H4 (cell line): ENCODE data around the gene PARP6. TPM values are rescaled to one million over a fixed set of nuclear protein-coding genes. Genes with fewer than 3 reads are reported as not detected.
"Not testable (repeated sequence)": the region's sequence is repeated elsewhere in the genome, so short reads cannot be mapped to it uniquely, and the experiment has no call there.

ENCODE experiments used
- DNase-seq: peaks from one replicate; pipeline ENCODE4 v3.0.0-alpha.2; 2015; ENCODE audit warnings: low spot score
- total RNA-seq: library from RNA; depleted of rRNA; stranded (reverse); fragments of >200 nt; shearing (Covaris generic); gene quantifications from 2 replicates; pipeline ENCODE4 v1.2.3, GENCODE V29; 2014

Gene PARP6
- total RNA-seq, 1 experiment from 2014 or later = 19.0 TPM

DNA sequence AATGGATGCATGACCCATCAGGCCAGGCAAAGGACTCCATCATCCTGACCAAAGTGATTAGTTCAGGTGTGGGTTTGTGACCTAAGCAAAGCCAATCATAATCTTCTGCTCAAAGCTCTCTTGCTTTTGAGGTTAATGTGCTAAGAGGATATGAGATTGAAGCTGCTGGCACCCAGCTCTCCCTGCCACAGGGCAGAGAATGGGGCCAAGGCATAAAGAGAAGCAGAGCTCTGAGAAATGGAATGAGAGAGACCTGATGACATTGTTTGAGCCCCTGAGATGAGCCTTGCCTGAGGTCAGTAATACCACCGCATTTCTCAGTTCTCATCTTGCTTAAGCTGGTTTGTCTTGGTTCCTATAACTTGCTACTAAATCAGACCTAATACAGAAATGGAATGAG lies 6.4 kb upstream of the PARP6 start:
- DNase-seq = no peak

DNA sequence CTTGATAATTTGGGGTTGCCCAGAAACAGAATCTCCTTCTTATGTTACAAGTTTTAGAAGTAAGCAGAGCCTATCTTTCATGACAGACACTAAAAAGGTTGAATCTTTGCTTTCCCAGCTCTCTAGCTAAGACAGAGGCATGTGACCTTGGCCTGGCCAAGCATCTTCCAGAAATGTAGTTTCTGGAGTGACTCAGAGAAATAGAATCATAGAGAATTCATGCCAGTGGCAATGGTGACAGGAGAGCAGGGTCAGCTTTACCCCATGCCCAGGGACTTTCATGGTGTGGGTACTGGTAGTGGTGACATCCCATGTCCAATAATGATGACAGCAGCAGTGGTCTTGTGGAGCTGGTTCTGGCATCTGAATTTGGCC lies 4.0 kb upstream of the PARP6 start:
- no peak for DNase-seq

DNA sequence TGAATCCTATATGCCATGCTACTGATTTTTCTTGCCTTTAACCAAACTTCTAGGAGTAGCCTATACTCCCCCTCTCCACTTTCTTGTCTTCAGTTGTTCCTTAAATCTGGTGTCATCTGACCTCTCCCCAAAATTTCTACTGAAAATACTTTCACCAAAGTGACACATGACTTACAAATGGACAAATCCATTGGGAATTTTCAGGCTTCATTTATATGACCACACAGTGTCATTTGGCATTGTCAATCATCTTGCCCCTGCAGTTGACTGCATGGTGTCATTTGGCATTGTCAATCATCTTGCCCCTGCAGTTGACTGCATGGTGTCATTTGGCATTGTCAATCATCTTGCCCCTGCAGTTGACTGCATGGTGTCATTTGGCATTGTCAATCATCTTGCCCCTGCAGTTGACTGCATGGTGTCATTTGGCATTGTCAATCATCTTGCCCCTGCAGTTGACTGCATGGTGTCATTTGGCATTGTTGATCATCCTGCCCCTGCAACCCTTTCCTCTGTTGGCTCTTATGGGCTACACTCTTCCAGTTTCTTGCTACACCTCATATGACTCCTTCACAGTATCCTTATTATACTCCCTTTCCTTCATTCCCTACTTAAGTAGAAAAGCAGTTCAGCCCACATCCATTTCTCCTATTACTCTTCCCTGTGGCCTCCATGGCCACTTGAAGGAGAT lies 3.4 kb upstream of the PARP6 start:
- DNase-seq = not testable (repeated sequence)

DNA sequence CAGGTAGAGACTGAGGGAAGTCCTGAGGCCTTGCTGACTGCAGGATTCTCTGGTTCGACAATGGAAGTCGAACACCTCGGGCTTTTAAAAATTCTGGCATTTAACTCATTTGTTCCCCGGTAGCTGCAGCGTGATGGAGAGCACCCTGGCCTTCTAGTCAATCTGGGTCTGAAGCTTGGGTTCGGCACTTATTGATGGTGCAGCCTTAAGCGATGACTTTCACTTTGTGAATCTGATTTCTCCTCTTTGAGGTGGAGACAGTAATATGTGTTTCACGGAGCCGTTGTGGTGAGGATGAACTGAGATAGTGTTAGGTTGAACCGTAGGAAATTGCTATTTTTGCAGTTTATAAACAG lies 621 bp upstream of the PARP6 start:
- DNase-seq = no peak

DNA sequence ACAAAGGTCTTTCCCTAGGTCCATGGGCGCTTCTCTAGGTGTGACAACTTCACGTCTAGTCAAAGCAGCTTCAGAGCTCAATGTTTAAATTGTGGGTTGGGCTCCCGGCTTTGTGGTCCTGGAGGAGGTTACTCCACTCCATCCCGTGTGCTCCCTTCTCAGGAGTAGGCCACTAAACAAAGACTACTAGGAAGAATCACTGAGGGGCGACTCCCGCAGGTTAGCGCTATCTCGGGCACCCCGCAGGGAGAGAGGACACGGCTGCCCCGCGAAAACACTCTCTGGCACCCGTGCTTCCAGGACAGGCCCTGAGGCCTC lies 500 bp downstream of the PARP6 start:
- peak; percentile 10 for DNase-seq

DNA sequence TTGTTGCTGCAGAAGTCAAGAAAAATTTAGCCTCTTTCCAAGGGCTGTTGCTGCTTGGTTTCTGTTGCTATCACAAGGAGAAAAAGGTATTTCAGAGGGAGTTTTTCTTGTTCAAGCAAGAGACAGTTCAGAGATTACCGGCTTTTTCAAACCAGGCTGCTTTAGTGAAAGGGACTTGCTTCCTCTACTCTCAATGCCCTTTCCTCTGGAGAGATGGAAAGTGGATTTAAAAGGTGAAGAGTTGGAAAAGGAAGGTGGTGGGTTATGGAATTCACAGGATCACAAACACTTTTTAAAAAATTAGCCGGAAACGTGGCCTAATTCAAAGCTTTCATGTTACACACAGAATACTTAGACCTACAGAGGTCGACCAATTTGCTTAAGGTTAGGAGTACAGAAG lies 1.1 kb downstream of the PARP6 start:
- DNase-seq = no peak

DNA sequence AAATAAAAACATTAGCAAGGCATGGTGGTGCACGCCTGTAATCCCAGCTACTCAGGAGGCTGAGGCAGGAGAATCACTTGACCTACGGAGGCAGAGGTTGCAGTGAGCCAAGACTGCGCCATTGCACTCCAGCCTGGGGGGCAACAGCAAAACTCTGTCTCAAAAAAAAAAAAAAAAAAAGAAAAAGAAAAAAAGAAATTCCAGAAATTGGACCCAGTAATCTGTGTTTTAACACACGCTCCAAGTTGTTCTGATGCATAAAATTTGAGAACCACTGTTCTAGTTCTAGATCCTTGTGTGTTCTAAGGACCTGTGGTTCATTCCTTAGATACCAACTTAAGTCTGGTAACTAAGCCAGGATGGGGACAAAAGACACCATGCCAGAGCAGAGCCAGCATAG lies 2.6 kb downstream of the PARP6 start:
- no peak for DNase-seq

DNA sequence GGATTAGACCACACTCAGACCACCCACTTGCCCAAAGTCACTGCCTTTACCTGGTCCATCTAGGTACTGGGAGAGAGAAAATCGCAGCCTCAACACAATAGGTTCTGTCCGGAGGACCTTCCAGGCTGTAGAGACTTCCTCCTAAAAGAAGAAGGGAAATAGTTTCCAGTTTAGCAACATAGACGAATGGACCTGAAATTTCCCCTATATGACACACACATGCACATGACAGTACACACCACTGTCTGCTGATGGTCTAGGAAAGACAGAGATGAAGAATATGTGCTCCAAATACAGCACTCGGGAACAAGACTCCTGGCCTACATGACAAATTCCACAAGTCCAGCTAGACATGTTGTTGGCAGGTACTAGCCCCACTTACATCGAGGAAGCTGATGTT lies 7.3 kb downstream of the PARP6 start:
- DNase-seq = no peak

DNA sequence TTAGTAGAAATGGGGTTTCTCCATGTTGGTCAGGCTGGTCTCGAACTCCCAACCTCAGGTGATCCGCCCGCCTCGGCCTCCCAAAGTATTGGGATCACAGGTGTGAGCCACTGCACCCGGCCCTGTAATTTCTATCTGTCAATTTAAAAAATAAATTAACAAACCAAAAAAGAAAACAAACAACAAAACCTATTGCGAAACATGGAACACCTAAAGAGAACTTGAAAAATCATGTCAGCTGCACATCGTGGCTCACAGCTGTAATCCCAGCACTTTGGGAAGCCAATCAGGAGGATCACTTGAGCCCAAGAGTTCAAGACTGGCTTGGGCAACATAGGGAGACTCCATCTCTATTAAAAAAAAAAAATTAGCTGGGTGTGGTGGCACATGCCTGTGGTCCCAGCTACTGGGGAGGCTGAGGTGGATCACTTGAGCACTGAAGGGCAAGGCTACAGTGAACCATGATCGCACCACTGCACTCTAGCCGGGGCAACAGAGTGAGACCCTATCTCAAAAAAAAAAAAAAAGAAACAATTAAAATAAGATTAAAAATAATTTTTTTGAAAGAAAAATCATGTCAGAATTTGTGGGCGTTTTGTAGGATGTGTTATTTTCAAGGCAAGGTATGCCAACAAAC lies 19.6 kb downstream of the PARP6 start:
- no peak for DNase-seq

DNA sequence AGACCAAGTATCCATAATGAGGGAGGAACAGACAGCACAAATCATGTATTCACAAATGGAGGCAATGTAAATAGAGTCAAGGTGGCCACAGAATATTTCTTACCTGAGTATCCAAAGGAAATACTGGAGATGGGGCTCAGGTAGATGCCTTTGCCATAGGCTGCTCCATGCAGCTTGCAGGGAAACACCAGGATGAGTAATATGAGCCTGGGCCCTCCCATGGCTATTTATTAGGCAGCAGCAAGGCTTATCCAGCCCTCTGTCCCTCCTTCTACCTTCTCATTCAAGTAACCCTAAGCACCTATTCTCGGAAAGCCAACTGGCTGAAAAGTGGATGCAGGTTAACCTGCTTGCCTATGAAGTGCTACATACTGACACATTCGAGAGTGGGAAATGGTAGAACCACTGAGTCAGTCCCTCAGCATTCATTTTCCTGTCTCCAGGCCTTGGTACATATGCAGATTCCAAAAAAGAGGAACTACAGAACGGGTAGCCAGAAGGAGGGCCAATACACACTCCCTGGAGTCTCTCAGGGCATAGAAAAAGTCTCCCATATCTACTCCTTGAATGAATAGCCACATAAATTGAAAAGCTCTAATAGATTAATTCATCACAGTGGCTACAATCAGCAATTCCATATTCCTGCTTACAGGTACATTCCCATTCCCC lies 23.1 kb downstream of the PARP6 start:
- DNase-seq = no peak

DNA sequence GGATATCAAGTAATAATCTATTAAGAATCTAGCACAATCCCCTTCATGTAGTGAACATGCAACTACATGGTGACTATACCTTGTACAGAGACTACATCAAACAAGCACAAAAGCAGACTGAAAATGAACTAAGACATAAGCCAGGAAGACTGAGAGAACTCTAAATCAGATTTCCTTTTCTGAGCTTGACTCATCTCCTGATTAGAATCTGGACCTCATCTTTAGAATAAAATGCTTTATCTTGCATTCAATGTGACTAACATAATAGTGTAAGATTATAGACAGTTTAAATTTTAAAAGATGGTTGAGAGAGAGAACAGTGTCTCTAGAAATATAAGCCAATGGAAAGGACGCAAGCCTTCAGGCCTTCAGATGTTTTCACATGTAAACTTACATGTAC lies 23.8 kb downstream of the PARP6 start:
- DNase-seq = no peak

DNA sequence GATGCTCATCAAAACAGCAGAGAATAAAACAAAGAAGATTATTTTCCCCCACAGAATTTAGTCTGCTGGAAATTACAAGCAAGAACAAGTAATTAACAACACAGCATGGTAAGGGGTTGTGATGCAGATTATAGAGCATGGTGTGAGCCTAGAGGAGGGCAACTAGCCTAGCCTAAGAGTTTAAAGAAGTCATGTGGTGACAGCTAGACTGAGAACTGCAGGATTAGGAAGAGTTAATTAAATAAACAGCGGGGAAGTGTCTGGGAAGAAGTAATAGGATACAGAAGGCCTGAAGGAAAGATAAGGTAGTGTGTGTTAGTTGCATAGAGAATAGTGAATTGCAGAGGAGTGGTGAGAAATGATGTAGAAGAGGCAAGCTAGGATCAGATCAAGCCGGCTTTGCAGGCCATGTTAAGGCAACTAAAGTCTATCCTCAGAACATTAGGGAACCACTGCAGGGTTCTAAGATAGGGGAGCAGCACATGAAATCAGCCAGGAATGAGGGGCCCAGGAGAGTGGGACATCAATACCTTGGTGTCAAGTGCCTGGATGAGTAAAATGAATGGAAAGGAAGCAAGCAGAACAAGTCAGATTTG lies 29.5 kb downstream of the PARP6 start:
- no peak for DNase-seq

DNA sequence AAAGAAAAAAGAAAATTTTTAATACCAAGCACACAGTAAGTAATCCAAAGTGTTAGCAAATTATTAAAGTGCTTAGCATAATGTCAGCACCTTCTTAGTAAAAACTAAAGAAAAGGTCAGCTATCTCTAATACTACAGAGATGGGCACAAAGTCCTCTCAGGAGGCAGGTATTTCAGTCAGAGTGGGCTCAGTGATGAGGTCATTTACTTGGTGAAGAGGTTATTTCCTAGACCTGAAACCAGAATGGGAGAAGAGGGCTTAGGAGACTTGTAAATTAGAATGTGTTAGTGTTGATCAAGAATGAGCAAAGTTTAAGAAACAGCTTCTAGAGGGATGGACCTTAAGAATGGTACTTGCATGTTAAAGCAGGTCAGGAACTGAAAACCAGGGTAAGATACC lies 32.7 kb downstream of the PARP6 start:
- no peak for DNase-seq

DNA sequence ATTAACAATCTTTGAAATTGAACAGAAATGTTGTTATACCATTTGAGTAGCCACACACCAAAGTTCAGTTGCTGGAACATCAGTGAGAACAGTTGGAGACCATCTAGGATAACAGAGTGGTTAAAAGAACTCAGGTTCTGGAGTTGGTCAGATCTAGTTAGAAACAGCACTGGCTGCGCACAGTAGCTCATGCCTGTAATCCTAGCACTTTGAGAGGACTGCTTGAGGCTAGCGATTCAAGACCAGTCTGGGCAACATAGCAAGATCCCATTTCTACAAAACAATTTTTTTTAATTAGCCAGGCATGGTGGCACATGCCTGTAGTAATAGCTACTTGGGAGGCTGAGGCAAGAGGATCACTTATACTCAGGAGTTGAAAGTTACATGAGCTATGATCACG lies 33.8 kb downstream of the PARP6 start:
- DNase-seq = no peak

DNA sequence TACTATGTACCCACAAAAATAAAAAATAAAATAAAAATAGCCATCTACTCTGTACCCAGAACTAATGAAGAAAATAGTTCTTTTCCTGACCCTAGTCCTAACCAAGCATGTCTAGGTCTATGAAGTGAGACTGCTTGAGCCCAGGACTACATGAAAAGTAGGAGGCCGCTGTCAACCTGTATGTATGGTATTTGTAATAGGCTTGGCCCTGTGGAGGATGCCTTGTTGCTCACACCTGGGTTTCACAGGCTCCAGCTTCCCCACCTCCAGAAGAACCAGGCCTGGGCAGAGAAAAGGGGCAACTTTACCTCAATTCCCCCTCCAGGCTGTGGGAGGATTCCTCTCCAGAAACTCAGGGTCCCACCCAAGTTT lies 34.5 kb downstream of the PARP6 start:
- no peak for DNase-seq

DNA sequence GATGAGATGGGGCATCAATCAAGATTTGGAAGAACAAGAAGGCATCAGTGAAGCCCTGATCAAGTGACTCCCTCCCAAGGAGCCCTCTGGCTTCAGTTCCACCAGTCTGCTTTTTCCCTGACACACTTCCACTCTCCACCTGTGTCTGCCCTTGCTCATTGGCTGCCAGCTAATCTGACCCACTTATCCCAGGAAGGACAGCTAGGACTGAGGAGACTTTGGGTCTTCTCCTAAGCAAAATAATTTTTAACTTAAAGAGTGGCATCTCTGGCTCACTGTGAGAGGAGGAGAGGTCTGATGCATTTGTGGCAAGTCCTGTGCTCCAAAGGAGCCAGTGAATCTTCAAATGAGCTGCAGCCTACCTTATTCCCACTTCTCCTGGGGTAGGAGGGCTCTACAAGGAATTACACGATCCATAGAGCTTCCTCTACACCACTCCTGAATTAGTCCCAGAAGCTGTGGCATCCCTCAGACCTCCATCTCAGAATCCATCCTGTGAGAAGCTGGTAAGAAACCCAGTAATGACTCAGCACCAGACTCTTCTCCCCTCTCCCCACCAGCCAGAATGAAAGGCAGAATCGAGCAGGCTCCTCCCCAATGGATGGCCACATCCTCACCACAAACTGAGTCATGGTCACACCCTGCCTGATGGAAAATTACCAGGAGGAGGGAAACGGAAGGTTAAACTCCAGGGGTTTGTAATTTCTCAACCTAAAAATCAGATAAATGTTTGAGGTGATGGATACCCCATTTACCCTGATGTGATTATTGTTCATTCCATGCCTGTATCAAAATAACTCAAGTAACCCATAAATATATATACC lies 35.1 kb downstream of the PARP6 start:
- peak; percentile 98 for DNase-seq

DNA sequence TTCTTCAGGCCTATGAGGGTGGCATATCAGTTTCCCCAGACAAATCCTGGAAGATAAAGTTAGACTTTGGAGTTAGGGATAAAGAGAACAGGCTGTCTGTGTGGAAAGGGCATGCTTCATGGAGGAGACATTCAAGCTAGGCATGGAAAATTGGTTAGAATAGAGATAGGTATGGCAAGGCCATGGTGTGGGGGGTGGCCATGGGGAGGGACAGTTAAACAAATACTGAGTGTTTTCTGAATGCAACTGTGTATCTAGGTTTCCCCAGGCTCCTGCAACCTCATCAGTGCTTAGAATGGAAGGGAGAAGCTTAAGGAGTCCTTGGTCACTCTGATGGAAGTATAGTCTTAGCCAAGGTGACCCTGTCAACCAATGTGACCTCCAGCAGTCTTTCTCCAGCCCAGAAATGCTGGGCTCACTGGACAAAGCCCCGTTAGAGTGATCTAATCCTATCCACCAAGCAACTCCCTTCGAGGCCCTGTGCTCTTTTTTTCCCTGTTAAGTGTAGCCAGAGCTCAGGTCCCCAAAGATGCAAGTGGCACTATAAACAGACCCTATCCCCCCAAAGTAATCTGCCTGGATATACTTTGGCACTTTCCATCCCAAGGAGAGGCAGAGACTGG lies 35.9 kb downstream of the PARP6 start:
- DNase-seq = no peak

DNA sequence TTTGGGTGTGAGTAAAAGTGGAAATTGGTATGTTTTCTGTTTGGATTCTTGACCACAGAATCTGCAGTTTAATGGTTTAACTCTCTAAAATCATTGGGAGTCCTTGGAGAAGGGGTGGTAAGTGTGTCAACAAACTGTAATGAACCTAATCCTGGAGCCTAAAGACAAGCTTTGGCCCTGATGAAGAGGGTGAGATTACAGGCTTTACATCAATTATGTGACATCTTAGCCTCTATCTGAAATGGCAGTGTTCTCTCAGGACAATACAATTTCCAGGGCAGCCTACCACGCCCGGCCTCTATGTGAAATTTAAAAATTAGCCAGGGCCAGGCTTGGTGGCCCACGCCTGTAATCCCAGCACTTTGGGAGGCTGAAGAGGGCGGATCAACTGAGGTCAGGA lies 37.1 kb downstream of the PARP6 start:
- DNase-seq = no peak

DNA sequence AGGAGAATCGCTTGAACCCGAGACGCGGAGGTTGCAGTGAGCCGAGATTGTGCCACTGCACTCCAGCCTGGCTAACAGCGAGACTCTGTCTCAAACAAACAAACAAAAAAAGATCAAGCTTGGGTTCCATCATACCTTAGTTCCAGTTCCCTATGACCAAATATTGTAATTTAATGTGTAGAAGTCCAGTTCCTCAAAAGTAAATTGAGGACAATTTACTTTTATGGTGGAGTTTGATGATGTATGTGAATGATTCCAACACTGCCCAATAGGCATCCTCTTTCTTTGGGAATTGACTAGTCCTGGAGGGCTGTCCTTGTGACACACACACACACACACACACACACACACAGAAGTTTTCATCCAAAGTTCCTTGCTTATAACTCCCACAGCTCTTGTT lies 38.6 kb downstream of the PARP6 start:
- DNase-seq = no peak

DNA sequence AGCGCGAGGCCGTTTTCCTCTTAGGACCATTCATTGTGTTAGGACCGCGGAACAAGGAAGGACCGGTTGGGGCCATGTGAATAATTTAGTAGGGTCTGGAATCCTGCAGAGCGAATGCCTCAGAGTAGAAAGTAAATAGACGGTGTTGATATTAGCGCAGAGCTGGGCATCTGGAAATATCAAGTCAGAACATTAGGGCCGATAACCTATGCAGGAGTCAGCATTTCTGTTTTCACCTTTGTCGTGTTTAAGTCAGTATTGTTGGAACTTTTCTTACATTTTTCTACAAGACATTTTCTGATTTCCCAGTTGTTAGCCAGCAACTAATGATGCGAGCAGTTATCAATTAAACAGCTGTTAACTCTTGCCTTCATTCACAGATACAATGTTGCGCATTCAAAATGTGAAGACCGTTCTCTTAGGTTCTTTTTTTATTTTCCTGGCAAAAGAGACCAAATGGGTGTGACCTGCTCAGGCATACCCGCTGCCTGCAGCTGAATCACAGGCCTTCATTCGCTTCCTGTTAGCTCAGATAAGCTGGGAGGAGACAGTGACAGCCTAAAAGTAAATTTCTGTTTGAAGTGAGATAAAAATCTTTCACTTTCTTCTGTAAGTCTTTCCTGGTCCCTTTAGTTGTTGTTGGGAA lies 40.4 kb downstream of the PARP6 start:
- peak; percentile 72 for DNase-seq

DNA sequence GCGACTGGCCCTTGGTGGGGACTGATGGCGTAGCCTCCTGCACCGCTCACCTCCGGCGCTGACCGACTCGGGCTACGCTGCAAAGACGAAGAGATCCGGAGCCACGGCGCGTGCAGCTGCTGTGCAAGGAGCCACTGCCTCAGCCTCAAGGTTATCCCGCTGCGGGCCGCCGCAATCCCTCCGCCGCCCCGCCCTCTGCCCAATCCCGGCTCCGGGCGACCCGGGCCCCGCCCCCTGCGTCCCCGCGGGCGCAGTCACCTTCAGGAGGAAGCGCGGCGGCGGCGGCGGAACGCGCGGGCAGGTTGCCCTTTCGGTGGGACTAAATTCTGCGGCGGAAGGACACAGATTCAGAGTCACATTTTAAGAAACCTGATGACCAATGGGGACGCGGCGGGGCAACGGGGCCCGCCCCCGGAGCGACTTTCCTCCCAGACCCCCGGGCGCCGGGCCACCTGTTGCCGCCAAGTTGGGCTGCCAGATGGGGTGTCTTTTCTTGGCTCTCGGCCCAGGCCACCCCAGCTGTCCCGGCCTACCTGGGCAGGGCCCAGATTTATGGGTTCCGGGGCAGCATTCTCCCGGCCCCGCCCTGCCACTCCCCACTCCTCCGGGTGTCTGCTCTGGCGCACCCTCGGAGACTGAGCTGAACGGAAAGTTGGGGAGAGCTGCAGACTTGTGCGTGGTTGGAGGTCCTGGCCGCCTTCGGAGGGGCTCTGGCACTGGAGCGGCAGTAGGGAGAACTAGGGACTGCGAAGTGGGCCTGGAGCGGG lies 41.1 kb downstream of the PARP6 start, which contains the start of gene PKM:
Gene PKM, minus strand, starts transcription at position 125 of the 767 bp plus-strand sequence. CDS start 12,093 bp downstream, outside the sequence.
- peak; percentile 94 for DNase-seq
